ENCODE measurements around the gene FYCO1. TPM values are rescaled to one million over a fixed set of nuclear protein-coding genes. Genes with fewer than 3 reads are reported as not detected.

Gene FYCO1
- total and polyA plus RNA-seq, 2 of the 13 experiments (the other 11 are each of a cell fraction or from before 2014, with no cell fraction given): 2.7 to 4.2 TPM

- Histone ChIP-seq H3K9me3 (ENCODE audit: low read length) (no peaks in the 10 kb centered on the region), H3K36me3 (replicated peaks in 1 of 2; ENCODE audit: control insufficient read depth in 1 of 2, insufficient read depth in 2 of 2, low read length in 2 of 2) (peaks cover 4 to 30% of the 10 kb centered on the region in 2 experiments; a peak in 4 of 5 replicates), H3K27me3 (ENCODE audit: control insufficient read depth in 1 of 2, insufficient read depth in 2 of 2, low read length in 2 of 2) (no peaks in the 10 kb centered on the region), H2AFZ (ENCODE audit: low read length) (no peak overlapping the region), H3K27ac (ENCODE audit: extremely low read length, insufficient read depth, low read length) (no peak overlapping the region), H3K9ac (ENCODE audit: insufficient read depth, low read depth, low read length) (no peak overlapping the region), H3K4me3 (replicated peaks in 1 of 3; ENCODE audit: insufficient read depth in 1 of 3, low read depth in 2 of 3, low read length in 3 of 3) (no peak overlapping the region), H3K4me2 (ENCODE audit: low read depth, low read length) (no peak overlapping the region), H3K4me1 (ENCODE audit: insufficient read depth, low read length) (no peaks in the 10 kb centered on the region), H3K79me2 (ENCODE audit: insufficient read depth, low read length) (no peaks in the 10 kb centered on the region), H4K20me1 (ENCODE audit: insufficient read depth, low read length) (no peaks in the 10 kb centered on the region)
- in situ Hi-C loops (cut with HindIII; ENCODE audit: extremely low pct_ligation_motif_present, low pct_unique_long_range_greater_than_20kb) (no loop called here), intact Hi-C loops (cut with micrococcal nuclease; ENCODE audit: unreplicated experiment) (no loop called here)
- ChIA-PET CTCF (ENCODE audit: low intra/inter-chr PET ratio, low total read pairs) (interaction anchor here (6.2 kb wide), 1 partner anchor 138 kb away, joined by 126 read pairs; no protein-coding TSS in a partner anchor), POLR2A (no interaction called here)
- ATAC-seq (no peak), FAIRE-seq (no peak), DNase-seq (ENCODE audit: low spot score) (no peak)
- WGBS (ENCODE audit: low lambda C conversion rate): 91% methylated on average over 5 of the region's 6 CpGs
- BruUV-seq (replicated peaks): no TSS peak
- no peak for TF ChIP-seq ERF (CRISPR knock-in tag; IDR thresholded peaks at IDR 0.05)
- TF ChIP-seq ARNT (IDR thresholded peaks at IDR 0.05): no peak
- no peak for TF ChIP-seq MBNL3 (CRISPR knock-in tag; conservative IDR thresholded peaks at IDR 0.05)
- TF ChIP-seq PTBP1 (IDR thresholded peaks at IDR 0.05; ENCODE audit: low read depth, low read length, poor library complexity, severe bottlenecking): no peak
- no peak for TF ChIP-seq ZBTB43 (CRISPR knock-in tag; conservative IDR thresholded peaks at IDR 0.05)
- no peak for TF ChIP-seq YEATS2 (CRISPR knock-in tag; IDR thresholded peaks at IDR 0.05; ENCODE audit: borderline replicate concordance)
- no peak for TF ChIP-seq THAP7 (CRISPR knock-in tag; IDR thresholded peaks at IDR 0.05)
- TF ChIP-seq KDM4B (CRISPR knock-in tag; IDR thresholded peaks at IDR 0.05): no peak
- TF ChIP-seq LCORL (IDR thresholded peaks at IDR 0.05): no peak
- no peak for TF ChIP-seq LCORL (CRISPR knock-in tag; IDR thresholded peaks at IDR 0.05)
- TF ChIP-seq ZNF160 (CRISPR knock-in tag; IDR thresholded peaks at IDR 0.05): no peak
Measured at GRCh38 chr3:45940781-45941365, 54.8 kb downstream of the FYCO1 start.

Data from HepG2 (cell line).